Endothelial cell of umbilical vein (primary cell): Measurements from ENCODE around the gene ATXN1. TPM values are rescaled to one million over a fixed set of nuclear protein-coding genes. Genes with fewer than 3 reads are reported as not detected.

Experiments used
- BruUV-seq: library from RNA; stranded (reverse); fragments of 400-500 nt; replicated peaks from 2 replicates; lab custom pipeline; 2021; lab: Mats Ljungman, UMichigan
- CTCF ChIA-PET: fragments of 300-600, 350-600 bp; sonication (Branson Sonifier 250); formaldehyde crosslinking; loops from one replicate; lab custom pipeline; 2021; ENCODE audit warnings: antibody characterized with exemption, inconsistent platforms; lab: Charles Lee
- POLR2A ChIA-PET: fragments of 300-600, 350-600 bp; sonication (Branson Sonifier 250); formaldehyde crosslinking; loops from one replicate; lab custom pipeline; 2021; ENCODE audit warnings: antibody characterized with exemption, inconsistent platforms; lab: Charles Lee
- DNase-seq: peaks from one replicate; pipeline ENCODE4 v3.0.0-alpha.2; 2011; ENCODE audit warnings: low read depth, low spot score
- FAIRE-seq: peaks from 2 replicates; lab custom pipeline; 2011; peaks lifted over from hg19 to GRCh38; lab: Jason Lieb, UNC
- H2AFZ ChIP-seq: 2 replicates; pipeline ENCODE4 v1.6.0; 2012; ENCODE audit warnings: low read depth, low read length, control low read depth, inconsistent platforms
- H3K27ac ChIP-seq: 2 replicates; pipeline ENCODE4 v1.5.1; 2011; ENCODE audit warnings: low read depth, mild to moderate bottlenecking, control low read depth, low read length, moderate library complexity; ENCODE audit not compliant: insufficient read depth
- H3K27me3 ChIP-seq, 2 experiments: 2 replicates each; pipeline versions ENCODE4 v1.6.0 to v1.6.1; 2011; ENCODE audit warnings: low read length in 2 of 2, mixed read lengths in 1 of 2; ENCODE audit not compliant: control insufficient read depth in 2 of 2, insufficient read depth in 2 of 2
- H3K36me3 ChIP-seq, 2 experiments: 2 replicates in 1 of 2; 3 replicates in 1 of 2; pipeline ENCODE4 v1.5.1; 2011; ENCODE audit warnings: low read length in 2 of 2, mild to moderate bottlenecking in 1 of 2, moderate library complexity in 1 of 2; ENCODE audit not compliant: control insufficient read depth in 2 of 2, insufficient read depth in 2 of 2; ENCODE audit errors: extremely low read depth in 1 of 2
- H3K4me1 ChIP-seq: 3 replicates; pipeline ENCODE4 v1.5.1; 2011; ENCODE audit warnings: mild to moderate bottlenecking, low read length; ENCODE audit not compliant: control insufficient read depth, insufficient read depth; ENCODE audit errors: extremely low read depth
- H3K4me2 ChIP-seq: 2 replicates; pipeline ENCODE4 v1.6.1; 2011; ENCODE audit warnings: low read length, control low read depth, mixed read lengths; ENCODE audit not compliant: insufficient read depth
- H3K4me3 ChIP-seq, 3 experiments: fragments of 200-600 bp in 1 of 3; sonication (generic), shearing (Covaris generic) in 1 of 3; replicated peaks in 1 of 3; 2 replicates each; pipeline ENCODE4 v1.5.1; 2011 to 2016; ENCODE audit warnings: control low read depth in 3 of 3, low read length in 3 of 3, mild to moderate bottlenecking in 2 of 3, inconsistent platforms in 1 of 3, low read depth in 1 of 3, moderate library complexity in 1 of 3; ENCODE audit not compliant: insufficient read depth in 1 of 3
- H3K79me2 ChIP-seq: 2 replicates; pipeline ENCODE4 v1.6.0; 2012; ENCODE audit warnings: low read length, inconsistent platforms; ENCODE audit not compliant: control insufficient read depth, insufficient read depth
- H3K9ac ChIP-seq: replicated peaks from 2 replicates; pipeline ENCODE3; 2011; ENCODE audit warnings: low read length, control low read depth; ENCODE audit not compliant: insufficient read depth; ENCODE audit errors: extremely low read depth
- H3K9me1 ChIP-seq: replicated peaks from 3 replicates; pipeline ENCODE4 v1.6.0; 2011; ENCODE audit warnings: mild to moderate bottlenecking, low read length; ENCODE audit not compliant: control insufficient read depth, insufficient read depth; ENCODE audit errors: extremely low read depth
- H3K9me3 ChIP-seq: replicated peaks from 2 replicates; pipeline ENCODE4 v1.5.1; 2012; ENCODE audit warnings: low read length, inconsistent platforms; ENCODE audit not compliant: control insufficient read depth, insufficient read depth
- H4K20me1 ChIP-seq: replicated peaks from 2 replicates; pipeline ENCODE3; 2011; ENCODE audit warnings: mild to moderate bottlenecking, low read length; ENCODE audit not compliant: control insufficient read depth, insufficient read depth; ENCODE audit errors: extremely low read depth
- EZH2 ChIP-seq: IDR thresholded peaks from 2 replicates; pipeline ENCODE4 v1.6.1; 2012; ENCODE audit warnings: borderline replicate concordance, low read depth, mild to moderate bottlenecking, moderate library complexity, low read length, inconsistent platforms; ENCODE audit not compliant: severe bottlenecking
- FOS ChIP-seq: IDR thresholded peaks from 2 replicates; pipeline ENCODE4 v1.6.1; 2011; ENCODE audit warnings: mild to moderate bottlenecking, low read length, moderate library complexity, borderline replicate concordance; ENCODE audit not compliant: insufficient read depth
- GATA2 ChIP-seq: IDR thresholded peaks from 2 replicates; pipeline ENCODE4 v1.7.0; 2011; ENCODE audit warnings: low read depth, mild to moderate bottlenecking, moderate library complexity, mixed read lengths, low read length; ENCODE audit not compliant: insufficient read length, insufficient read depth
- JUN ChIP-seq: IDR thresholded peaks from 2 replicates; pipeline ENCODE4 v1.6.1; 2011; ENCODE audit warnings: borderline replicate concordance, low read depth; ENCODE audit not compliant: insufficient read length, insufficient read depth
- MYC ChIP-seq: IDR thresholded peaks from one replicate; pipeline ENCODE4 v1.6.1; 2011; ENCODE audit warnings: mild to moderate bottlenecking, low read depth, low read length
- POLR2A ChIP-seq: IDR thresholded peaks from 2 replicates; pipeline ENCODE4 v1.6.1; 2012; ENCODE audit warnings: low read depth, mild to moderate bottlenecking, control low read depth, low read length
- POLR2AphosphoS5 ChIP-seq: IDR thresholded peaks from 2 replicates; pipeline ENCODE4 v1.6.1; 2012; ENCODE audit warnings: low read depth, mild to moderate bottlenecking, control low read depth, low read length, moderate library complexity; ENCODE audit not compliant: insufficient read depth
- dilution Hi-C: fragments of 300-500 bp; cut with MboI; formaldehyde crosslinking; loops from one replicate; pipeline ENCODE4 v1.15.0; 2019; ENCODE audit warnings: low sequenced_read_pairs; ENCODE audit not compliant: extremely low pct_ligation_motif_present
- intact Hi-C: fragments of 100-400 bp; cut with micrococcal nuclease; formaldehyde crosslinking; loops from one replicate; pipeline ENCODE4 v1.10.0; 2022
- polyA plus RNA-seq, 4 experiments: library from polyadenylated mRNA; depleted of rRNA in 3 of 4; stranded (reverse) in 3 of 4; unstranded in 1 of 4; fragments of >200 nt; gene quantifications; 2 replicates each; pipeline versions ENCODE4 v1.2.1 to v1.2.3, GENCODE V29; 2011 to 2012; ENCODE audit warnings: missing spikeins in 1 of 4
- total RNA-seq: library from RNA; stranded (reverse); gene quantifications from 2 replicates; pipeline ENCODE4 v1.2.3, GENCODE V29; 2021
- TF ChIP-seq, protein P1 (sequence below), 2 donors: IDR thresholded peaks; 1 replicate in 1 of 2; 2 replicates in 1 of 2; pipeline ENCODE4 v1.5.1; 2011; ENCODE audit warnings: low read length in 2 of 2, mild to moderate bottlenecking in 2 of 2, moderate library complexity in 2 of 2, control low read depth in 1 of 2, inconsistent platforms in 1 of 2, low read depth in 1 of 2; ENCODE audit not compliant: insufficient read depth in 1 of 2; ENCODE audit errors: extremely low read depth in 1 of 2
- TF ChIP-seq, protein P2 (sequence below): IDR thresholded peaks from 2 replicates; pipeline ENCODE4 v1.6.1; 2011; ENCODE audit not compliant: insufficient read depth, insufficient read length

The ATXN1 gene
- total and polyA plus RNA-seq, 2 donors (not counting 3 experiments of a cell fraction or from before 2014, with no cell fraction given) = 16.4 to 33.0 TPM

DNA sequence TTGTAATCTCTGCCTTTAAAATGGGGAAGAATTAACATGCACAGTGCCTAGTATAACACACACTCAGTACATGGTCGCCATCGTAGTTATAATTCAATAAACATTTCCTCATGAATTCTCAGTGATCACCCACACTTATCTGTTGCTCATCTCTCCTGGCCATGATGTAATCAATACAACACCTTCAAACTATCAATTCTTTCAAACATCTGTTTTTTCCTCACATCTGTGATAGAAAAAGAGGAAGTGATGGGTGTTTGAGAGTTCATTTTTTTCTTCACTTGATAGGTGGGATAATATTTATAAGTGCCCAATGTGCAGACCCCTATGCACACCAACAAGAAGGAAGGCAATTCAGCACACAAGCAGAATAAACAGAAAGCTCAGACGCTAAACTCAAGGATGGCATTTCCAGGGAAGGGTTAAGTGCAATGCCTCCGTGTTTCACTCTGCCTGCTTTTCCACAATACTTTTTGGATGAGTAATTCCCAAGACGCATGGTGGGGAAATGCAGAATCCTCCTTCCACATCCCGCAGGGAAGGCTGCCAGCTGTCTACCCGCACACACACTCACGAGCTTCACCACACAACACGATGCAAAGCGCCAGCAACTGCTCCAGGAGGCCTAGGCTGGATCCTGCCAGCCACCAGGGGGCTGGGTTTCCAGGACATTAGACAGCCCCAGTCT is 422.5 kb downstream of the ATXN1 start:
- Histone ChIP-seq H2AFZ (peak overlapping the region; percentile 3), H3K36me3 (no peaks in the 10 kb centered on the region), H3K9ac (peak overlapping the region; percentile 10), H3K4me2 (peak overlapping the region; percentile 19), H3K27ac (peak overlapping the region; percentile 79), H3K79me2 (no peaks in the 10 kb centered on the region), H4K20me1 (no peaks in the 10 kb centered on the region), H3K4me3 (no peak overlapping the region), H3K27me3 (no peaks in the 10 kb centered on the region), H3K9me1 (no peaks in the 10 kb centered on the region), H3K4me1 (peaks cover 33% of the 10 kb centered on the region), H3K9me3 (no peaks in the 10 kb centered on the region)
- BruUV-seq = no TSS peak
- DNase-seq (peak; percentile 98), FAIRE-seq (peak; percentile 97)
- ChIA-PET CTCF (interaction anchor here (0.6 to 3.2 kb wide), 29 partner anchors 9 to 748 kb away, joined by 3 to 19 read pairs (median 5); partner anchors contain the start of gene ATXN1), POLR2A (interaction anchor here (1.1 kb wide), 1 partner anchor 421 kb away, joined by 4 read pairs; no protein-coding TSS in a partner anchor)
- TF ChIP-seq FOS (peak; percentile 84), POLR2A (peak; percentile 29), POLR2AphosphoS5 (peak; percentile 87), EZH2 (no peak), GATA2 (no peak), JUN (peak; percentile 72), MYC (peak; percentile 92)
- TF ChIP-seq, protein P1, sequence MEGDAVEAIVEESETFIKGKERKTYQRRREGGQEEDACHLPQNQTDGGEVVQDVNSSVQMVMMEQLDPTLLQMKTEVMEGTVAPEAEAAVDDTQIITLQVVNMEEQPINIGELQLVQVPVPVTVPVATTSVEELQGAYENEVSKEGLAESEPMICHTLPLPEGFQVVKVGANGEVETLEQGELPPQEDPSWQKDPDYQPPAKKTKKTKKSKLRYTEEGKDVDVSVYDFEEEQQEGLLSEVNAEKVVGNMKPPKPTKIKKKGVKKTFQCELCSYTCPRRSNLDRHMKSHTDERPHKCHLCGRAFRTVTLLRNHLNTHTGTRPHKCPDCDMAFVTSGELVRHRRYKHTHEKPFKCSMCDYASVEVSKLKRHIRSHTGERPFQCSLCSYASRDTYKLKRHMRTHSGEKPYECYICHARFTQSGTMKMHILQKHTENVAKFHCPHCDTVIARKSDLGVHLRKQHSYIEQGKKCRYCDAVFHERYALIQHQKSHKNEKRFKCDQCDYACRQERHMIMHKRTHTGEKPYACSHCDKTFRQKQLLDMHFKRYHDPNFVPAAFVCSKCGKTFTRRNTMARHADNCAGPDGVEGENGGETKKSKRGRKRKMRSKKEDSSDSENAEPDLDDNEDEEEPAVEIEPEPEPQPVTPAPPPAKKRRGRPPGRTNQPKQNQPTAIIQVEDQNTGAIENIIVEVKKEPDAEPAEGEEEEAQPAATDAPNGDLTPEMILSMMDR (IDR thresholded peaks at IDR 0.05; ENCODE audit: extremely low read depth in 1 of 2, insufficient read depth in 1 of 2, low read depth in 1 of 2, low read length in 2 of 2) = peak; percentile 81 to 84
- TF ChIP-seq, protein P2, sequence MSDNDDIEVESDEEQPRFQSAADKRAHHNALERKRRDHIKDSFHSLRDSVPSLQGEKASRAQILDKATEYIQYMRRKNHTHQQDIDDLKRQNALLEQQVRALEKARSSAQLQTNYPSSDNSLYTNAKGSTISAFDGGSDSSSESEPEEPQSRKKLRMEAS = peak; percentile 47
- intact Hi-C loops (loop anchor here (1.0 to 5.0 kb wide), 3 partner anchors 71 to 423 kb away; partner anchors contain the start of gene ATXN1), dilution Hi-C loops (no loop called here)
